ENCODE data around the gene RAB14.

DNA sequence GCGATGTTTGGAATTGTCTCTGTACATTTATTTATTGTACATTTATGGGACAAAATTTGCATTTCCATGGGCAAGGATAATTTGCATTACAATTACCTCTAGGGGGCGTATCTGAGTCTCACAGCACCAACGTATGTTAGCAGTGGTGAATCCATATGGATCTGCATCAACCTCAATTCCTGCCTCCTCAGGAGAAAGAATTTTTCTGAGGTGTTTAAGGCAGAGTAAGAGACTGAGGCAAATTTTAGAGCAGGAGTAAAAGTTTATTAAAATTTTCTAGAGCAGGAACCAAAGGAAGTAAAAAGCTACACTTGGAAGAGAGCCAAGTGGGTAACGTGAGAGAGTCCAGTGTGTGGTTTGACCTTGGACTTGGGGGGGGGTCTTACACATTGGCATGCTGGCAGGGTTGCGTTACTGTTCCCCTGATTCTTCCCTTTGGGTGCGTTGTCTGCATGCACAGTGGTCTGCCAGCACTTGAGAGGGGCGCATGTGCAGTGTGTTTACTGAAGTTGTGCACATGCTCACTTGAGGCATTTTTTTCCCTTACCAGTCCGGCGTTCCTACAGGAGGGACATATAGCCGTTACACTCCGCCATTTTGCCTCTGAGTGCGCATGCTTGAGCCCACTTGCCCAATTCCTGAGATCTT lies 21.0 kb upstream of the RAB14 start:
- TF ChIP-seq CTCF (conservative IDR thresholded peaks at IDR 0.05 in 1 of 2, IDR thresholded peaks at IDR 0.05 in 1 of 2; ENCODE audit: low read depth in 1 of 2, low read length in 2 of 2) (peak; percentile 65 to 79), EZH2 (IDR thresholded peaks at IDR 0.05; ENCODE audit: low read length, missing control alignments) (no peak)
